ENCODE results near the gene LBX2. TPM values are rescaled to one million over a fixed set of nuclear protein-coding genes. Genes with fewer than 3 reads are reported as not detected.

LBX2 gene
- total RNA-seq, 1 experiment from 2014 or later, result 10.1 TPM

DNA sequence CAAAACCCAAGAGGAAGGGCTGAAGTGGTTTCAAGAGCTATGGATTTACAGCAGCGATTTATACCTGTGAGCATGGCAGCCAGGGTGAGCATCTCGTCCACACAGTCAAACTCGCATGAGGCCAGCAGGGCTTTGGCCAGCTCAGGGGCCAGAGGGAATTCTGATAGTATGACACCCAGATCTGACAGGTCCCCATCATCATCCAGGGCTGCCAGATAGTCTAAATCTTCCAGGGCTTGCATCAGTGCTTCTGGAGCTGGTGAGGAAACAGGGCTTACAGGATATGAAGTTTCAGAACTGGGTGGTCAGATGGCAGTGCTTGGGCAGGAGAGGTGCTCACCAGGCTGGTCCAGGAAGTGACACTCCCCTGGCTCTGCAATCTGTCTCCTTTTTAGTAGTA lies 23.1 kb upstream of the LBX2 start:
- TF ChIP-seq CBX3 (IDR thresholded peaks at IDR 0.05; ENCODE audit: low read depth), result no peak
- TF ChIP-seq, protein P1, sequence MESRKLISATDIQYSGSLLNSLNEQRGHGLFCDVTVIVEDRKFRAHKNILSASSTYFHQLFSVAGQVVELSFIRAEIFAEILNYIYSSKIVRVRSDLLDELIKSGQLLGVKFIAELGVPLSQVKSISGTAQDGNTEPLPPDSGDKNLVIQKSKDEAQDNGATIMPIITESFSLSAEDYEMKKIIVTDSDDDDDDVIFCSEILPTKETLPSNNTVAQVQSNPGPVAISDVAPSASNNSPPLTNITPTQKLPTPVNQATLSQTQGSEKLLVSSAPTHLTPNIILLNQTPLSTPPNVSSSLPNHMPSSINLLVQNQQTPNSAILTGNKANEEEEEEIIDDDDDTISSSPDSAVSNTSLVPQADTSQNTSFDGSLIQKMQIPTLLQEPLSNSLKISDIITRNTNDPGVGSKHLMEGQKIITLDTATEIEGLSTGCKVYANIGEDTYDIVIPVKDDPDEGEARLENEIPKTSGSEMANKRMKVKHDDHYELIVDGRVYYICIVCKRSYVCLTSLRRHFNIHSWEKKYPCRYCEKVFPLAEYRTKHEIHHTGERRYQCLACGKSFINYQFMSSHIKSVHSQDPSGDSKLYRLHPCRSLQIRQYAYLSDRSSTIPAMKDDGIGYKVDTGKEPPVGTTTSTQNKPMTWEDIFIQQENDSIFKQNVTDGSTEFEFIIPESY (IDR thresholded peaks at IDR 0.05; ENCODE audit: extremely low read depth, insufficient replicate concordance, low read length), result no peak
- TF ChIP-seq RAD21 (IDR thresholded peaks at IDR 0.05; ENCODE audit: low read depth), result no peak
- intact Hi-C loops (cut with micrococcal nuclease), result no loop called here
- H3K9ac ChIP-seq (ENCODE audit: low read length), result no peak overlapping the region

DNA sequence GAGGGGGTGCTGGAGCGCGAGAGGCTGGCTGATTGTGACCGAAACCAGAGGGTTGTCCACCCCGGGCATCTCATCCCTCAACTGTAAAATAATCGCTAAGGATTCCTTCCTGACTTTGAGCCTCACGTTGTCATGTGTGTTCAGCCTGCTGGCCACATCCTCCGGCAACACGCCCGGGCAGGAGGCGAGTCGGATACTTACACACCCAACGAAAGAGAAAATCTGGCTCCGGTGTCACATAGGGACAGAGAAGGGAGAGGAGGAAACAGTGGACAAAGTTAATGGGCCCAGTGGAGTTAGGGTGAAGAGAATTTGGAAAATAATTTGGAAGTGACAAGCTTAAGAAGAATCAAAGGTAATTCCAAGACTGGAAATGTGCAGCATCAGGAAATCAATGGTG lies 17.2 kb upstream of the LBX2 start:
- CTCF ChIA-PET, result no interaction called here
- ATAC-seq, result no peak
- H3K27ac ChIP-seq (ENCODE audit: low read depth, low read length), result no peak overlapping the region
- no peaks in the 10 kb centered on the region for H3K36me3 ChIP-seq (ENCODE audit: control insufficient read depth in 1 of 2, insufficient read depth in 2 of 2, low read length in 2 of 2)
- no peaks in the 10 kb centered on the region for H3K4me1 ChIP-seq (ENCODE audit: control insufficient read depth in 1 of 2, insufficient read depth in 2 of 2, low read length in 2 of 2)
- H3K9me2 ChIP-seq (ENCODE audit: insufficient read depth), result no peaks in the 10 kb centered on the region
- no TSS peak for BruUV-seq (replicated peaks)
- no peak for DNase-seq (ENCODE audit: low read depth, low spot score)
- POLR2A ChIA-PET, result no interaction called here
- H4K20me1 ChIP-seq (ENCODE audit: insufficient read depth), result no peaks in the 10 kb centered on the region
- H3K27me3 ChIP-seq (ENCODE audit: insufficient read depth, low read length), result no peaks in the 10 kb centered on the region
- intact Hi-C loops (cut with micrococcal nuclease), result no loop called here
- no peak overlapping the region for H2AFZ ChIP-seq (ENCODE audit: low read depth, low read length, poor library complexity, severe bottlenecking)
- no peak overlapping the region for H3K4me2 ChIP-seq (ENCODE audit: low read length)
- RAD21 ChIA-PET (ENCODE audit: low non-redundant PET in 1 of 2, low total read pairs in 2 of 2, uncharacterized antibody in 2 of 2, unreplicated experiment in 2 of 2), result no interaction called here
- no peak overlapping the region for H3K9ac ChIP-seq (ENCODE audit: low read length)
- TF ChIP-seq POLR2AphosphoS5 (IDR thresholded peaks at IDR 0.05; ENCODE audit: low read depth, low read length) (no peak), MAX (IDR thresholded peaks at IDR 0.05) (no peak), EZH2phosphoT487 (IDR thresholded peaks at IDR 0.05; ENCODE audit: borderline replicate concordance) (no peak), JUND (IDR thresholded peaks at IDR 0.05) (no peak)
- no peak overlapping the region for H3K4me3 ChIP-seq (replicated peaks in 1 of 2; ENCODE audit: low read depth in 1 of 2, low read length in 2 of 2)
- H3K9me3 ChIP-seq (ENCODE audit: control insufficient read depth in 1 of 2, insufficient read depth in 1 of 2, low read depth in 1 of 2, low read length in 2 of 2), result no peaks in the 10 kb centered on the region
- no peaks in the 10 kb centered on the region for H3K79me2 ChIP-seq (ENCODE audit: insufficient read depth, low read length)

More for the DNA sequence above, 23.1 kb upstream of the LBX2 start:
- ChIA-PET POLR2A (interaction anchor here (1.1 kb wide), 1 partner anchor 13 kb away, joined by 3 read pairs; no protein-coding TSS in a partner anchor), RAD21 (ENCODE audit: low non-redundant PET in 1 of 2, low total read pairs in 2 of 2, uncharacterized antibody in 2 of 2, unreplicated experiment in 2 of 2) (no interaction called here), CTCF (no interaction called here)
- Histone ChIP-seq H3K4me3 (replicated peaks in 1 of 2; ENCODE audit: low read depth in 1 of 2, low read length in 2 of 2) (no peak overlapping the region), H3K27ac (ENCODE audit: low read depth, low read length) (no peak overlapping the region), H2AFZ (ENCODE audit: low read depth, low read length, poor library complexity, severe bottlenecking) (no peak overlapping the region), H3K36me3 (ENCODE audit: control insufficient read depth in 1 of 2, insufficient read depth in 2 of 2, low read length in 2 of 2) (peaks cover 13 to 16% of the 10 kb centered on the region in 2 experiments), H3K27me3 (ENCODE audit: insufficient read depth, low read length) (no peaks in the 10 kb centered on the region), H3K9me3 (ENCODE audit: control insufficient read depth in 1 of 2, insufficient read depth in 1 of 2, low read depth in 1 of 2, low read length in 2 of 2) (no peaks in the 10 kb centered on the region), H3K9me2 (ENCODE audit: insufficient read depth) (no peaks in the 10 kb centered on the region), H4K20me1 (ENCODE audit: insufficient read depth) (no peaks in the 10 kb centered on the region), H3K4me1 (ENCODE audit: control insufficient read depth in 1 of 2, insufficient read depth in 2 of 2, low read length in 2 of 2) (peaks cover 0 to 8% of the 10 kb centered on the region in 2 experiments; a peak in 1 of 4 replicates), H3K79me2 (ENCODE audit: insufficient read depth, low read length) (peaks cover 11% of the 10 kb centered on the region), H3K4me2 (ENCODE audit: low read length) (no peak overlapping the region)
- no peak for ATAC-seq
- no peak for DNase-seq (ENCODE audit: low read depth, low spot score)
- BruUV-seq (replicated peaks), result no TSS peak
